NT2/D1 (cell line): Measurements from ENCODE around the gene TSFM.

ENCODE experiments used
- DNase-seq: peaks from one replicate; pipeline ENCODE4 v3.0.0-alpha.2; 2011; ENCODE audit warnings: low read depth, low spot score
- H3K27me3 ChIP-seq: 2 replicates; pipeline ENCODE4 v1.6.0; 2011; ENCODE audit warnings: mild to moderate bottlenecking; ENCODE audit not compliant: insufficient read length, insufficient read depth
- H3K36me3 ChIP-seq: 2 replicates; pipeline ENCODE4 v1.6.1; 2011; ENCODE audit warnings: mild to moderate bottlenecking, low read length, mixed read lengths; ENCODE audit not compliant: insufficient read depth, insufficient read length
- H3K4me1 ChIP-seq: 2 replicates; pipeline ENCODE4 v1.5.1; 2011; ENCODE audit not compliant: insufficient read depth, insufficient read length
- H3K4me3 ChIP-seq: 2 replicates; pipeline ENCODE4 v1.5.1; 2011; ENCODE audit warnings: low read depth; ENCODE audit not compliant: insufficient read length
- H3K9ac ChIP-seq: 2 replicates; pipeline ENCODE4 v1.6.0; 2011; ENCODE audit warnings: low read depth; ENCODE audit not compliant: insufficient read length
- H3K9me3 ChIP-seq: 2 replicates; pipeline ENCODE4 v1.5.1; 2011; ENCODE audit warnings: mild to moderate bottlenecking, low read length; ENCODE audit not compliant: insufficient read depth
- SUZ12 ChIP-seq: IDR thresholded peaks from 2 replicates; pipeline ENCODE4 v1.6.1; 2011; ENCODE audit not compliant: insufficient read length, insufficient read depth; ENCODE audit errors: extremely low read depth
- YY1 ChIP-seq: IDR thresholded peaks from 2 replicates; pipeline ENCODE4 v1.6.1; 2011; ENCODE audit not compliant: insufficient read length, insufficient read depth
- ZNF274 ChIP-seq: IDR thresholded peaks from 2 replicates; pipeline ENCODE4 v1.6.1; 2011; ENCODE audit warnings: mild to moderate bottlenecking, low read depth, low read length

Gene TSFM

GRCh38 chr12:57836442-57837375, 54.1 kb downstream of the TSFM start:
- no peaks in the 10 kb centered on the region for H3K27me3 ChIP-seq
- TF ChIP-seq YY1 (no peak), SUZ12 (no peak), ZNF274 (no peak)
- no peak overlapping the region for H3K9ac ChIP-seq
- H3K4me3 ChIP-seq = no peak overlapping the region
- no peaks in the 10 kb centered on the region for H3K36me3 ChIP-seq
- H3K4me1 ChIP-seq = peaks cover 61% of the 10 kb centered on the region
- DNase-seq = no peak
- no peaks in the 10 kb centered on the region for H3K9me3 ChIP-seq

- H3K36me3 ChIP-seq = no peaks in the 10 kb centered on the region
- no peaks in the 10 kb centered on the region for H3K9me3 ChIP-seq
- DNase-seq = no peak
- TF ChIP-seq ZNF274 (no peak), YY1 (no peak), SUZ12 (no peak)
- no peak overlapping the region for H3K9ac ChIP-seq
- H3K4me3 ChIP-seq = no peak overlapping the region
- H3K4me1 ChIP-seq = peaks cover 67% of the 10 kb centered on the region
- H3K27me3 ChIP-seq = no peaks in the 10 kb centered on the region
Measured at GRCh38 chr12:57837864-57838562, 55.4 kb downstream of the TSFM start.

DNA sequence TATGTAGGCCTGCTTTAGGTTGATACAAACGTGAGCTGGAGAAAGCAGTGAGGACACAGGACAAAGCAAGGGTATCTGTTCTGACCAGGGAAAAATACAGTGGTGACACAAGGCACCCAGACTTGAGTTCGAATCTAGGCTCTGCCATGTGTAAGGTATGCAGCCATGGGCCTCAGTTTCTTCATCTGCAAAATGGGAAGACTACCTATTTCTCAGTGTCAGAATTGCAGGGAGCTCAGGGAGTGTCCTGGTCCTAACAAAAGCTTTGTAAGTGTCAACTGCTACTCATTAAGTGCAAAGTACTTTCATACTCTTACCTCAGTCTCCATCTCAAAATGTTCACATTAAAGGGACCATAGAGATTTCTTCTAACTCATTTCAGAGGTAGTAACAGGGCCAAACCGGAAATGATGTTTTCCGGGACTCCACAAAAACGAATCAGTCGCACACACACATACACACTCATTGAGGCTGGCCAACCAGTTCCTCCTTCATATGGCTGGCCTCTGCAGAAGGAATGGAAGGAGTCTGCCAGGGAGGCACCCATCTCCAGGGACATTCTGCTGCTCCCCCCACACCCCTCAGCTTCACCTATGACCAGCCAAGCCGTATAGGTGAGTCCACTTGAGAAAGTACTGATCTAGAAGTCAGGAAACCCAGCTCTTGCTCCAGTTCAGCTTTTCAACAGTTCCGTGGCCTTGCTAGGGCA, 56.2 kb downstream of the TSFM start:
- Histone ChIP-seq H3K4me1 (peaks cover 63% of the 10 kb centered on the region), H3K9ac (no peak overlapping the region), H3K27me3 (no peaks in the 10 kb centered on the region), H3K9me3 (no peaks in the 10 kb centered on the region), H3K4me3 (no peak overlapping the region), H3K36me3 (no peaks in the 10 kb centered on the region)
- no peak for DNase-seq
- TF ChIP-seq ZNF274 (no peak), SUZ12 (no peak), YY1 (no peak)

DNA sequence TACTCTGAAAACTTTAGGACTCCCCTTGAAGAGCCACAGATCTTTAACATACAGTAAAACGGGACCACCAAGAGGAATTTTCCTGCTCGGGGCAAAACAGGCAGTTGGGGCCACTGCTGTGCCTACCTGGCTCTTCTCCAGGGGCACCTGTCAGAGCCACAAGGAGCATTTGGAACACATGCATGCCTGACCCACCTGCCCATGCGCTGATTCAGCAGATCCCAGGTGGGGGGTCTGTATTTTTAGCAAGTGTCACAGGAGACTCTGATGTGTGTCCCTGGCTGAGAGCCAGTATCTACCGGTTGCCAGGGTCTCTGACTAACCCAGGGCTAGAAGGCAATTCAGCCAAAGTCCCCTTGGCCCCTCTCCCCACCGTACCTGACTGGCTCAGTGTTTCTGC, 57.4 kb downstream of the TSFM start:
- no peak overlapping the region for H3K4me3 ChIP-seq
- no peaks in the 10 kb centered on the region for H3K36me3 ChIP-seq

GRCh38 chr12:57840726-57841125, 58.1 kb downstream of the TSFM start:
- peaks cover 52% of the 10 kb centered on the region for H3K4me1 ChIP-seq
- H3K36me3 ChIP-seq = no peaks in the 10 kb centered on the region
- no peak overlapping the region for H3K4me3 ChIP-seq
- no peaks in the 10 kb centered on the region for H3K27me3 ChIP-seq
- no peaks in the 10 kb centered on the region for H3K9me3 ChIP-seq
- TF ChIP-seq SUZ12 = no peak
- TF ChIP-seq YY1 = no peak
- TF ChIP-seq ZNF274 = no peak
- DNase-seq = no peak
- H3K9ac ChIP-seq = no peak overlapping the region

More for the DNA sequence above, 57.4 kb downstream of the TSFM start:
- H3K27me3 ChIP-seq = no peaks in the 10 kb centered on the region
- peaks cover 58% of the 10 kb centered on the region for H3K4me1 ChIP-seq
- no peak for DNase-seq
- H3K9ac ChIP-seq = no peak overlapping the region
- no peaks in the 10 kb centered on the region for H3K9me3 ChIP-seq
- no peak for TF ChIP-seq ZNF274
- no peak for TF ChIP-seq YY1
- TF ChIP-seq SUZ12 = no peak

- Histone ChIP-seq H3K4me1 (peaks cover 47% of the 10 kb centered on the region), H3K36me3 (no peaks in the 10 kb centered on the region), H3K4me3 (no peak overlapping the region), H3K27me3 (no peaks in the 10 kb centered on the region), H3K9ac (no peak overlapping the region), H3K9me3 (no peaks in the 10 kb centered on the region)
- no peak for DNase-seq
- TF ChIP-seq YY1 (no peak), ZNF274 (no peak), SUZ12 (no peak)
Measured at GRCh38 chr12:57841445-57841844, 58.9 kb downstream of the TSFM start.
